ENCODE data around the gene TAF4B. TPM values are rescaled to one million over a fixed set of nuclear protein-coding genes. Genes with fewer than 3 reads are reported as not detected.

Gene TAF4B
- total and polyA plus RNA-seq, 2 of the 8 experiments (the other 6 are each of a cell fraction or from before 2014, with no cell fraction given), result 9.3 to 19.8 TPM

- Histone ChIP-seq H3K4me3 (ENCODE audit: extremely low read depth in 1 of 4, insufficient read depth in 2 of 4, low read depth in 3 of 4, low read length in 4 of 4) (no peak overlapping the region), H2BK20ac (ENCODE audit: low read length) (no peak overlapping the region), H3K27ac (ENCODE audit: low read depth, low read length) (no peak overlapping the region), H4K20me1 (replicated peaks in 1 of 2; ENCODE audit: control insufficient read depth in 1 of 2, insufficient read depth in 2 of 2, low read length in 2 of 2) (no peaks in the 10 kb centered on the region), H3K79me1 (ENCODE audit: low read depth, low read length) (no peaks in the 10 kb centered on the region), H3K9ac (replicated peaks in 1 of 4; ENCODE audit: extremely low read depth in 1 of 4, low read depth in 3 of 4, low read length in 3 of 4) (no peak overlapping the region), H3K27me3 (replicated peaks in 1 of 4; ENCODE audit: control insufficient read depth in 3 of 4, extremely low read depth in 1 of 4, insufficient read depth in 3 of 4, low read length in 3 of 4) (no peaks in the 10 kb centered on the region), H4K5ac (ENCODE audit: insufficient read length, low read depth, low read length) (no peak overlapping the region), H2BK120ac (replicated peaks; ENCODE audit: low read depth, low read length) (no peak overlapping the region), H3K14ac (ENCODE audit: insufficient read length) (no peak overlapping the region), H4K91ac (replicated peaks; ENCODE audit: insufficient read length, low read length) (no peak overlapping the region), H3K18ac (ENCODE audit: extremely low read depth, low read length) (no peak overlapping the region), H2BK12ac (ENCODE audit: low read depth, low read length) (no peak overlapping the region), H2BK5ac (ENCODE audit: low read depth, low read length) (no peak overlapping the region), H3K36me3 (ENCODE audit: control insufficient read depth in 2 of 4, insufficient read depth in 4 of 4, low read length in 3 of 4) (peaks cover 0 to 9% (median 2%) of the 10 kb centered on the region in 4 experiments; a peak in 3 of 8 replicates), H3K23ac (ENCODE audit: insufficient read length) (no peak overlapping the region), H3K4ac (replicated peaks; ENCODE audit: insufficient read length, low read depth, low read length) (no peak overlapping the region), H2BK15ac (ENCODE audit: low read length) (no peak overlapping the region), H3K4me1 (replicated peaks in 1 of 4; ENCODE audit: control insufficient read depth in 3 of 4, insufficient read depth in 4 of 4, low read length in 3 of 4) (no peaks in the 10 kb centered on the region), H2AFZ (ENCODE audit: low read length) (no peak overlapping the region), H3K23me2 (ENCODE audit: low read depth, low read length) (no peaks in the 10 kb centered on the region), H3K9me3 (ENCODE audit: insufficient read depth in 2 of 2, low read depth in 1 of 2, low read length in 1 of 2) (0 out of 4 replicates have a peak, but pooled peaks cover 0 to 5% of the 10 kb centered on the region in 2 experiments), H2AK5ac (ENCODE audit: low read depth, low read length) (no peak overlapping the region), H4K8ac (ENCODE audit: extremely low read depth, insufficient read depth, low read length) (no peak overlapping the region), H3K79me2 (ENCODE audit: control insufficient read depth in 1 of 2, insufficient read depth in 2 of 2, low read length in 2 of 2) (no peaks in the 10 kb centered on the region), H3K4me2 (ENCODE audit: insufficient read depth in 1 of 2, low read depth in 2 of 2, low read length in 2 of 2) (no peak overlapping the region), H3K56ac (replicated peaks; ENCODE audit: insufficient read length, low read depth, low read length) (no peak overlapping the region)
- TF ChIP-seq, protein P1, sequence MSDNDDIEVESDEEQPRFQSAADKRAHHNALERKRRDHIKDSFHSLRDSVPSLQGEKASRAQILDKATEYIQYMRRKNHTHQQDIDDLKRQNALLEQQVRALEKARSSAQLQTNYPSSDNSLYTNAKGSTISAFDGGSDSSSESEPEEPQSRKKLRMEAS (IDR thresholded peaks at IDR 0.05), result no peak
- TF ChIP-seq JUN (IDR thresholded peaks at IDR 0.05; ENCODE audit: low read depth, low read length), result no peak
- no peak for TF ChIP-seq HDAC6 (IDR thresholded peaks at IDR 0.05; ENCODE audit: low read depth, low read length)
- TF ChIP-seq CBX5 (IDR thresholded peaks at IDR 0.05; ENCODE audit: low read depth, low read length), result no peak
- TF ChIP-seq CTCF (IDR thresholded peaks at IDR 0.05; ENCODE audit: control extremely low read depth in 1 of 3, insufficient read depth in 1 of 3, low read depth in 1 of 3, low read length in 3 of 3), result no peak
- TF ChIP-seq POLR2AphosphoS5 (IDR thresholded peaks at IDR 0.05; ENCODE audit: low read depth, low read length), result no peak
- no peak for TF ChIP-seq SIN3A (conservative IDR thresholded peaks at IDR 0.05 in 1 of 2, IDR thresholded peaks at IDR 0.05 in 1 of 2; ENCODE audit: low read depth in 1 of 2, low read length in 2 of 2)
- no peak for TF ChIP-seq SRF (IDR thresholded peaks at IDR 0.05; ENCODE audit: low read depth, low read length)
- no peak for TF ChIP-seq POU5F1 (IDR thresholded peaks at IDR 0.05; ENCODE audit: low read depth, low read length)
- no peak for TF ChIP-seq BACH1 (IDR thresholded peaks at IDR 0.05; ENCODE audit: low read length)
- no peak for TF ChIP-seq POLR2A (IDR thresholded peaks at IDR 0.05; ENCODE audit: control extremely low read depth in 1 of 2, low read depth in 2 of 2, low read length in 2 of 2)
- 88% methylated on average over 1 of the region's 1 CpG; no CpG with 5 or more reads in 1 of the 2 experiments for WGBS, 2 experiments (ENCODE audit: extremely low coverage in 1 of 2, insufficient coverage in 1 of 2, insufficient read length in 1 of 2, insufficient replicate concordance in 2 of 2, low coverage in 1 of 2, low lambda C conversion rate in 2 of 2, missing lambda C conversion rate in 1 of 2)
- ChIA-PET POLR2A (ENCODE audit: partially characterized antibody) (no interaction called here), CTCF (ENCODE audit: partially characterized antibody) (no interaction called here)
- no peak for FAIRE-seq
- DNase-seq (ENCODE audit: low read depth in 1 of 2, low spot score in 2 of 2), result no peak
Observed at GRCh38 chr18:26367425-26367824, 141.2 kb downstream of the TAF4B start.
